HepG2 (cell line): ENCODE results near the gene OTOP3. TPM values are rescaled to one million over a fixed set of nuclear protein-coding genes. Genes with fewer than 3 reads are reported as not detected.
"Not testable (repeated sequence)": the region's sequence is repeated elsewhere in the genome, so short reads cannot be mapped to it uniquely, and the experiment has no call there.

Experiments
- CAMTA2 ChIP-seq: sonication (generic); formaldehyde crosslinking; IDR thresholded peaks from 2 replicates; pipeline ENCODE4 v1.4.0; 2020; ENCODE audit warnings: mild to moderate bottlenecking, missing genetic modification reagents, borderline replicate concordance
- NR2F6 ChIP-seq, 2 experiments: IDR thresholded peaks; 2 replicates each; pipeline ENCODE4 v1.6.1; 2016; ENCODE audit warnings: antibody characterized with exemption in 1 of 2, mild to moderate bottlenecking in 1 of 2
- YEATS2 ChIP-seq: sonication (generic); formaldehyde crosslinking; IDR thresholded peaks from 2 replicates; pipeline ENCODE4 v1.4.0; 2020; ENCODE audit warnings: missing genetic modification reagents, borderline replicate concordance
- ZNF121 ChIP-seq: sonication (generic); formaldehyde crosslinking; IDR thresholded peaks from 2 replicates; pipeline ENCODE4 v1.5.0; 2020; ENCODE audit warnings: mild to moderate bottlenecking, missing genetic modification reagents
- ZNF501 ChIP-seq: sonication (generic); formaldehyde crosslinking; IDR thresholded peaks from 2 replicates; pipeline ENCODE4 v1.5.1; 2020; ENCODE audit warnings: mild to moderate bottlenecking, moderate library complexity, missing genetic modification reagents
- ZNF547 ChIP-seq: sonication (generic); formaldehyde crosslinking; IDR thresholded peaks from 2 replicates; pipeline ENCODE4 v1.5.1; 2020; ENCODE audit warnings: mild to moderate bottlenecking, missing genetic modification reagents
- ZNF589 ChIP-seq: sonication (generic); formaldehyde crosslinking; conservative IDR thresholded peaks from 2 replicates; pipeline ENCODE4 v1.8.0; 2022; ENCODE audit warnings: mild to moderate bottlenecking, moderate library complexity, missing genetic modification reagents
- polyA plus RNA-seq, 8 experiments: library from polyadenylated mRNA; depleted of rRNA in 3 of 8; stranded (reverse) in 7 of 8; unstranded in 1 of 8; fragments of >200 nt; fragmentation: Illumina TruSeq in 4 of 8; extraction: Trizol in 4 of 8; gene quantifications; 2 replicates each; pipeline versions ENCODE4 v1.2.1 to v1.2.3, GENCODE V29; 2011 to 2016; ENCODE audit warnings: low read depth in 4 of 8, missing spikeins in 1 of 8, mixed read lengths in 1 of 8; ENCODE audit not compliant: insufficient read depth in 1 of 8
- total RNA-seq, 5 experiments: library from RNA; depleted of rRNA; stranded (reverse); fragments of >200 nt; fragmentation: Illumina TruSeq; extraction: Trizol; gene quantifications; 2 replicates each; pipeline ENCODE4 v1.2.3, GENCODE V29; 2016; ENCODE audit warnings: low read depth in 1 of 5
- TF ChIP-seq, protein P1 (sequence below): sonication (generic); formaldehyde crosslinking; IDR thresholded peaks from 2 replicates; pipeline ENCODE4 v1.9.0; 2022; ENCODE audit warnings: missing genetic modification reagents, mild to moderate bottlenecking, borderline replicate concordance
- TF ChIP-seq, protein P2 (sequence below): sonication (generic); formaldehyde crosslinking; IDR thresholded peaks from 2 replicates; pipeline ENCODE4 v1.5.0; 2020; ENCODE audit warnings: mild to moderate bottlenecking, missing genetic modification reagents

OTOP3 gene
- total and polyA plus RNA-seq, 2 of the 13 experiments (the other 11 are each of a cell fraction or from before 2014, with no cell fraction given): not detected

DNA sequence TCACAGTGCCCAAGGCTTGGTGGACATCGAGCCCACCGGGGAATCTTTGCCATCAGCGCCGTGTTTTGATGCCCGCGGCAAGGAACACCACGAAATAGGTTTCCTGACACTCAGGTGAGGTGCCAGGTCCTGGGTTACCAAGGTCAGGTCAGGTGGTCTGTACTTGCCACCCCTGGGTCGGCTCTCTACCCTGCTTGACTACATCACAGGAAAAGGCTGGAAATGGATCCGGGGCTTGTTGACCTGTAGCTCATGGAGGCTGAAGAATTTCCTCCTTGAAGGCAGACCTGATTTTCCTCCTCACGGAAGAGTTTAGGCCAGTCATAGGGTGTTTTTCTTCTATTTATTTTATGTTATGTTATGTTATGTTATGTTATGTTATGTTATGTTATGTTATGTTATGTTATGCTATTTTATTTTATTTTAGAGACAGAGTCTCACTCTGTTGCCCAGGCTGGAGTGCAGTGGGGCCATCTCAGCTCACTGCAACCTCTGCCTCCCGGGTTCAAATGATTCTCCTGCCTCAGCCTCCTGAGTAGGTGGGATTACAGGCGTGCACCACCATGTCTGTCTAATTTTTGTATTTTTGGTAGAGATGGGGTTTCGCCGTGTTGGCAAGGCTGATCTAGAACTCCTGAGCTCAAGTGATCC is 47.1 kb downstream of the OTOP3 start (continued):
- TF ChIP-seq ZNF121 (CRISPR knock-in tag) (peak; percentile 53), ZNF547 (CRISPR knock-in tag) (0 out of 2 replicates have a peak, but pooled peaks have one; percentile 9), YEATS2 (peak; percentile 20; the same call in 1 of the 2 replicates), ZNF501 (peak; percentile 41; the same call in 1 of the 2 replicates), NR2F6 (CRISPR knock-in tag; IDR thresholded peaks at IDR 0.05) (0 out of 2 replicates have a peak, but pooled peaks have one; percentile 6), CAMTA2 (CRISPR knock-in tag) (0 out of 2 replicates have a peak, but pooled peaks have one; percentile 5), ZNF589 (CRISPR knock-in tag) (peak; percentile 11; the same call in 1 of the 2 replicates)
- TF ChIP-seq, protein P1, sequence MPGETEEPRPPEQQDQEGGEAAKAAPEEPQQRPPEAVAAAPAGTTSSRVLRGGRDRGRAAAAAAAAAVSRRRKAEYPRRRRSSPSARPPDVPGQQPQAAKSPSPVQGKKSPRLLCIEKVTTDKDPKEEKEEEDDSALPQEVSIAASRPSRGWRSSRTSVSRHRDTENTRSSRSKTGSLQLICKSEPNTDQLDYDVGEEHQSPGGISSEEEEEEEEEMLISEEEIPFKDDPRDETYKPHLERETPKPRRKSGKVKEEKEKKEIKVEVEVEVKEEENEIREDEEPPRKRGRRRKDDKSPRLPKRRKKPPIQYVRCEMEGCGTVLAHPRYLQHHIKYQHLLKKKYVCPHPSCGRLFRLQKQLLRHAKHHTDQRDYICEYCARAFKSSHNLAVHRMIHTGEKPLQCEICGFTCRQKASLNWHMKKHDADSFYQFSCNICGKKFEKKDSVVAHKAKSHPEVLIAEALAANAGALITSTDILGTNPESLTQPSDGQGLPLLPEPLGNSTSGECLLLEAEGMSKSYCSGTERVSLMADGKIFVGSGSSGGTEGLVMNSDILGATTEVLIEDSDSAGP (CRISPR knock-in tag): peak; percentile 14; the same call in 1 of the 2 replicates
- TF ChIP-seq, protein P2, sequence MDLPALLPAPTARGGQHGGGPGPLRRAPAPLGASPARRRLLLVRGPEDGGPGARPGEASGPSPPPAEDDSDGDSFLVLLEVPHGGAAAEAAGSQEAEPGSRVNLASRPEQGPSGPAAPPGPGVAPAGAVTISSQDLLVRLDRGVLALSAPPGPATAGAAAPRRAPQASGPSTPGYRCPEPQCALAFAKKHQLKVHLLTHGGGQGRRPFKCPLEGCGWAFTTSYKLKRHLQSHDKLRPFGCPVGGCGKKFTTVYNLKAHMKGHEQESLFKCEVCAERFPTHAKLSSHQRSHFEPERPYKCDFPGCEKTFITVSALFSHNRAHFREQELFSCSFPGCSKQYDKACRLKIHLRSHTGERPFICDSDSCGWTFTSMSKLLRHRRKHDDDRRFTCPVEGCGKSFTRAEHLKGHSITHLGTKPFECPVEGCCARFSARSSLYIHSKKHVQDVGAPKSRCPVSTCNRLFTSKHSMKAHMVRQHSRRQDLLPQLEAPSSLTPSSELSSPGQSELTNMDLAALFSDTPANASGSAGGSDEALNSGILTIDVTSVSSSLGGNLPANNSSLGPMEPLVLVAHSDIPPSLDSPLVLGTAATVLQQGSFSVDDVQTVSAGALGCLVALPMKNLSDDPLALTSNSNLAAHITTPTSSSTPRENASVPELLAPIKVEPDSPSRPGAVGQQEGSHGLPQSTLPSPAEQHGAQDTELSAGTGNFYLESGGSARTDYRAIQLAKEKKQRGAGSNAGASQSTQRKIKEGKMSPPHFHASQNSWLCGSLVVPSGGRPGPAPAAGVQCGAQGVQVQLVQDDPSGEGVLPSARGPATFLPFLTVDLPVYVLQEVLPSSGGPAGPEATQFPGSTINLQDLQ: 0 out of 2 replicates have a peak, but pooled peaks have one; percentile 25
- not testable (repeated sequence) for TF ChIP-seq NR2F6 (IDR thresholded peaks at IDR 0.05)
